ENCODE measurements around the gene AAK1. TPM values are rescaled to one million over a fixed set of nuclear protein-coding genes. Genes with fewer than 3 reads are reported as not detected.

AAK1 gene
- total and polyA plus RNA-seq, 2 experiments from 2014 or later, result 39.0 to 52.4 TPM

DNA sequence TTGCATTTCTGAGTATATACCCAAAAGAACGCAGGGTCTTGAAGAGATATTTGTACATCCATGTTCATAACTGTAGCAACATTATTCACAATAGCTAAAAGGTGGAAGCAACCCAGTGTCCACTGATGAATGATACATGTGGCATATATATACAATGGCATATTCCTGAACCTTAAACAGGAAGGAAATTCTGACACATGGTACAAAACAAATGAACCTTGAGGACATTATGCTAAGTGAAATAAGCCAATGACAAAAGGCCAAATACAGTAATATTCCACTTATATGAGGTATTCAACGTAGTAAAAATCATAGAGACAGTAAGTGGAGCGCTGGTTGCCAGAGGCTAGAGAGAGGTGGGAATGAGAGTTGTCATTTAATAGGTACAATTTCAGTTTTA is 8.1 kb downstream of the AAK1 start:
- H3K4me3 Mint-ChIP-seq, result no peak overlapping the region
- ATAC-seq, result no peak

More for the DNA sequence above, 8.1 kb downstream of the AAK1 start:
- DNase-seq (ENCODE audit: low spot score), result no peak
- Histone ChIP-seq H2AFZ (no peak overlapping the region), H3K9me2 (ENCODE audit: insufficient read depth) (no peaks in the 10 kb centered on the region), H4K20me1 (replicated peaks; ENCODE audit: insufficient read depth) (peaks cover 13% of the 10 kb centered on the region; the same call in 1 of the 2 replicates), H3K4me3 (no peak overlapping the region), H3K79me2 (replicated peaks; ENCODE audit: insufficient read depth) (peaks cover 75% of the 10 kb centered on the region), H3K27ac (ENCODE audit: low read depth) (no peak overlapping the region), H3F3A (replicated peaks; ENCODE audit: low read depth) (no peaks in the 10 kb centered on the region), H3K36me3 (ENCODE audit: insufficient read depth) (no peaks in the 10 kb centered on the region), H3K4me2 (no peak overlapping the region), H3K27me3 (ENCODE audit: insufficient read depth) (no peaks in the 10 kb centered on the region), H3K4me1 (ENCODE audit: insufficient read depth) (peaks cover 10% of the 10 kb centered on the region; the same call in 1 of the 2 replicates)
- no peak for TF ChIP-seq JUNB (IDR thresholded peaks at IDR 0.05; ENCODE audit: unreplicated experiment)
- TF ChIP-seq ZNF114 (CRISPR knock-in tag; IDR thresholded peaks at IDR 0.05), result no peak
- no peak for TF ChIP-seq CREB1 (CRISPR knock-in tag; IDR thresholded peaks at IDR 0.05; ENCODE audit: low read depth)
- TF ChIP-seq, protein P1, sequence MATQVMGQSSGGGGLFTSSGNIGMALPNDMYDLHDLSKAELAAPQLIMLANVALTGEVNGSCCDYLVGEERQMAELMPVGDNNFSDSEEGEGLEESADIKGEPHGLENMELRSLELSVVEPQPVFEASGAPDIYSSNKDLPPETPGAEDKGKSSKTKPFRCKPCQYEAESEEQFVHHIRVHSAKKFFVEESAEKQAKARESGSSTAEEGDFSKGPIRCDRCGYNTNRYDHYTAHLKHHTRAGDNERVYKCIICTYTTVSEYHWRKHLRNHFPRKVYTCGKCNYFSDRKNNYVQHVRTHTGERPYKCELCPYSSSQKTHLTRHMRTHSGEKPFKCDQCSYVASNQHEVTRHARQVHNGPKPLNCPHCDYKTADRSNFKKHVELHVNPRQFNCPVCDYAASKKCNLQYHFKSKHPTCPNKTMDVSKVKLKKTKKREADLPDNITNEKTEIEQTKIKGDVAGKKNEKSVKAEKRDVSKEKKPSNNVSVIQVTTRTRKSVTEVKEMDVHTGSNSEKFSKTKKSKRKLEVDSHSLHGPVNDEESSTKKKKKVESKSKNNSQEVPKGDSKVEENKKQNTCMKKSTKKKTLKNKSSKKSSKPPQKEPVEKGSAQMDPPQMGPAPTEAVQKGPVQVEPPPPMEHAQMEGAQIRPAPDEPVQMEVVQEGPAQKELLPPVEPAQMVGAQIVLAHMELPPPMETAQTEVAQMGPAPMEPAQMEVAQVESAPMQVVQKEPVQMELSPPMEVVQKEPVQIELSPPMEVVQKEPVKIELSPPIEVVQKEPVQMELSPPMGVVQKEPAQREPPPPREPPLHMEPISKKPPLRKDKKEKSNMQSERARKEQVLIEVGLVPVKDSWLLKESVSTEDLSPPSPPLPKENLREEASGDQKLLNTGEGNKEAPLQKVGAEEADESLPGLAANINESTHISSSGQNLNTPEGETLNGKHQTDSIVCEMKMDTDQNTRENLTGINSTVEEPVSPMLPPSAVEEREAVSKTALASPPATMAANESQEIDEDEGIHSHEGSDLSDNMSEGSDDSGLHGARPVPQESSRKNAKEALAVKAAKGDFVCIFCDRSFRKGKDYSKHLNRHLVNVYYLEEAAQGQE (IDR thresholded peaks at IDR 0.05; ENCODE audit: unreplicated experiment), result no peak
- TF ChIP-seq POLR2AphosphoS5 (IDR thresholded peaks at IDR 0.05; ENCODE audit: low read depth), result no peak
- TF ChIP-seq, protein P2, sequence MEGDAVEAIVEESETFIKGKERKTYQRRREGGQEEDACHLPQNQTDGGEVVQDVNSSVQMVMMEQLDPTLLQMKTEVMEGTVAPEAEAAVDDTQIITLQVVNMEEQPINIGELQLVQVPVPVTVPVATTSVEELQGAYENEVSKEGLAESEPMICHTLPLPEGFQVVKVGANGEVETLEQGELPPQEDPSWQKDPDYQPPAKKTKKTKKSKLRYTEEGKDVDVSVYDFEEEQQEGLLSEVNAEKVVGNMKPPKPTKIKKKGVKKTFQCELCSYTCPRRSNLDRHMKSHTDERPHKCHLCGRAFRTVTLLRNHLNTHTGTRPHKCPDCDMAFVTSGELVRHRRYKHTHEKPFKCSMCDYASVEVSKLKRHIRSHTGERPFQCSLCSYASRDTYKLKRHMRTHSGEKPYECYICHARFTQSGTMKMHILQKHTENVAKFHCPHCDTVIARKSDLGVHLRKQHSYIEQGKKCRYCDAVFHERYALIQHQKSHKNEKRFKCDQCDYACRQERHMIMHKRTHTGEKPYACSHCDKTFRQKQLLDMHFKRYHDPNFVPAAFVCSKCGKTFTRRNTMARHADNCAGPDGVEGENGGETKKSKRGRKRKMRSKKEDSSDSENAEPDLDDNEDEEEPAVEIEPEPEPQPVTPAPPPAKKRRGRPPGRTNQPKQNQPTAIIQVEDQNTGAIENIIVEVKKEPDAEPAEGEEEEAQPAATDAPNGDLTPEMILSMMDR (conservative IDR thresholded peaks at IDR 0.05; ENCODE audit: low read depth in 2 of 2), result no peak
- TF ChIP-seq NANOG (IDR thresholded peaks at IDR 0.05; ENCODE audit: borderline replicate concordance), result no peak
- TF ChIP-seq, protein P3, sequence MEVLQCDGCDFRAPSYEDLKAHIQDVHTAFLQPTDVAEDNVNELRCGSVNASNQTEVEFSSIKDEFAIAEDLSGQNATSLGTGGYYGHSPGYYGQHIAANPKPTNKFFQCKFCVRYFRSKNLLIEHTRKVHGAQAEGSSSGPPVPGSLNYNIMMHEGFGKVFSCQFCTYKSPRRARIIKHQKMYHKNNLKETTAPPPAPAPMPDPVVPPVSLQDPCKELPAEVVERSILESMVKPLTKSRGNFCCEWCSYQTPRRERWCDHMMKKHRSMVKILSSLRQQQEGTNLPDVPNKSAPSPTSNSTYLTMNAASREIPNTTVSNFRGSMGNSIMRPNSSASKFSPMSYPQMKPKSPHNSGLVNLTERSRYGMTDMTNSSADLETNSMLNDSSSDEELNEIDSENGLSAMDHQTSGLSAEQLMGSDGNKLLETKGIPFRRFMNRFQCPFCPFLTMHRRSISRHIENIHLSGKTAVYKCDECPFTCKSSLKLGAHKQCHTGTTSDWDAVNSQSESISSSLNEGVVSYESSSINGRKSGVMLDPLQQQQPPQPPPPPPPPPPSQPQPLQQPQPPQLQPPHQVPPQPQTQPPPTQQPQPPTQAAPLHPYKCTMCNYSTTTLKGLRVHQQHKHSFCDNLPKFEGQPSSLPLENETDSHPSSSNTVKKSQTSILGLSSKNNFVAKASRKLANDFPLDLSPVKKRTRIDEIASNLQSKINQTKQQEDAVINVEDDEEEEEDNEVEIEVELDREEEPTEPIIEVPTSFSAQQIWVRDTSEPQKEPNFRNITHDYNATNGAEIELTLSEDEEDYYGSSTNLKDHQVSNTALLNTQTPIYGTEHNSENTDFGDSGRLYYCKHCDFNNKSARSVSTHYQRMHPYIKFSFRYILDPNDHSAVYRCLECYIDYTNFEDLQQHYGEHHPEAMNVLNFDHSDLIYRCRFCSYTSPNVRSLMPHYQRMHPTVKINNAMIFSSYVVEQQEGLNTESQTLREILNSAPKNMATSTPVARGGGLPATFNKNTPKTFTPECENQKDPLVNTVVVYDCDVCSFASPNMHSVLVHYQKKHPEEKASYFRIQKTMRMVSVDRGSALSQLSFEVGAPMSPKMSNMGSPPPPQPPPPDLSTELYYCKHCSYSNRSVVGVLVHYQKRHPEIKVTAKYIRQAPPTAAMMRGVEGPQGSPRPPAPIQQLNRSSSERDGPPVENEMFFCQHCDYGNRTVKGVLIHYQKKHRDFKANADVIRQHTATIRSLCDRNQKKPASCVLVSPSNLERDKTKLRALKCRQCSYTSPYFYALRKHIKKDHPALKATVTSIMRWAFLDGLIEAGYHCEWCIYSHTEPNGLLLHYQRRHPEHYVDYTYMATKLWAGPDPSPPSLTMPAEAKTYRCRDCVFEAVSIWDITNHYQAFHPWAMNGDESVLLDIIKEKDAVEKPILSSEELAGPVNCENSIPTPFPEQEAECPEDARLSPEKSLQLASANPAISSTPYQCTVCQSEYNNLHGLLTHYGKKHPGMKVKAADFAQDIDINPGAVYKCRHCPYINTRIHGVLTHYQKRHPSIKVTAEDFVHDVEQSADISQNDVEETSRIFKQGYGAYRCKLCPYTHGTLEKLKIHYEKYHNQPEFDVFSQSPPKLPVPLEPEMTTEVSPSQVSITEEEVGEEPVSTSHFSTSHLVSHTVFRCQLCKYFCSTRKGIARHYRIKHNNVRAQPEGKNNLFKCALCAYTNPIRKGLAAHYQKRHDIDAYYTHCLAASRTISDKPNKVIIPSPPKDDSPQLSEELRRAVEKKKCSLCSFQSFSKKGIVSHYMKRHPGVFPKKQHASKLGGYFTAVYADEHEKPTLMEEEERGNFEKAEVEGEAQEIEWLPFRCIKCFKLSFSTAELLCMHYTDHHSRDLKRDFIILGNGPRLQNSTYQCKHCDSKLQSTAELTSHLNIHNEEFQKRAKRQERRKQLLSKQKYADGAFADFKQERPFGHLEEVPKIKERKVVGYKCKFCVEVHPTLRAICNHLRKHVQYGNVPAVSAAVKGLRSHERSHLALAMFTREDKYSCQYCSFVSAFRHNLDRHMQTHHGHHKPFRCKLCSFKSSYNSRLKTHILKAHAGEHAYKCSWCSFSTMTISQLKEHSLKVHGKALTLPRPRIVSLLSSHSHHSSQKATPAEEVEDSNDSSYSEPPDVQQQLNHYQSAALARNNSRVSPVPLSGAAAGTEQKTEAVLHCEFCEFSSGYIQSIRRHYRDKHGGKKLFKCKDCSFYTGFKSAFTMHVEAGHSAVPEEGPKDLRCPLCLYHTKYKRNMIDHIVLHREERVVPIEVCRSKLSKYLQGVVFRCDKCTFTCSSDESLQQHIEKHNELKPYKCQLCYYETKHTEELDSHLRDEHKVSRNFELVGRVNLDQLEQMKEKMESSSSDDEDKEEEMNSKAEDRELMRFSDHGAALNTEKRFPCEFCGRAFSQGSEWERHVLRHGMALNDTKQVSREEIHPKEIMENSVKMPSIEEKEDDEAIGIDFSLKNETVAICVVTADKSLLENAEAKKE (CRISPR knock-in tag; IDR thresholded peaks at IDR 0.05), result no peak
- no peak for TF ChIP-seq STAT1 (IDR thresholded peaks at IDR 0.05; ENCODE audit: unreplicated experiment)
- TF ChIP-seq ZNF331 (CRISPR knock-in tag; IDR thresholded peaks at IDR 0.05; ENCODE audit: low read depth), result no peak
- TF ChIP-seq EZH2 (IDR thresholded peaks at IDR 0.05; ENCODE audit: low read depth, unreplicated experiment), result no peak
- TF ChIP-seq, protein P4, sequence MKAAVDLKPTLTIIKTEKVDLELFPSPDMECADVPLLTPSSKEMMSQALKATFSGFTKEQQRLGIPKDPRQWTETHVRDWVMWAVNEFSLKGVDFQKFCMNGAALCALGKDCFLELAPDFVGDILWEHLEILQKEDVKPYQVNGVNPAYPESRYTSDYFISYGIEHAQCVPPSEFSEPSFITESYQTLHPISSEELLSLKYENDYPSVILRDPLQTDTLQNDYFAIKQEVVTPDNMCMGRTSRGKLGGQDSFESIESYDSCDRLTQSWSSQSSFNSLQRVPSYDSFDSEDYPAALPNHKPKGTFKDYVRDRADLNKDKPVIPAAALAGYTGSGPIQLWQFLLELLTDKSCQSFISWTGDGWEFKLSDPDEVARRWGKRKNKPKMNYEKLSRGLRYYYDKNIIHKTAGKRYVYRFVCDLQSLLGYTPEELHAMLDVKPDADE (IDR thresholded peaks at IDR 0.05), result no peak
- no peak for TF ChIP-seq EZH2phosphoT487 (IDR thresholded peaks at IDR 0.05; ENCODE audit: unreplicated experiment)
- H3K4me1 Mint-ChIP-seq, result peaks cover 29% of the 10 kb centered on the region; the same call in 2 of the 3 replicates
- peaks cover 3% of the 10 kb centered on the region; the same call in 1 of the 3 replicates for H3K36me3 Mint-ChIP-seq (ENCODE audit: low read depth)
- H3K9me3 Mint-ChIP-seq, result no peaks in the 10 kb centered on the region
- H3K27ac Mint-ChIP-seq, result no peak overlapping the region
- no peaks in the 10 kb centered on the region for H3K27me3 Mint-ChIP-seq (ENCODE audit: insufficient read depth, low read depth, poor library complexity)

Measured in GM23338 (cell line).